ENCODE results near the gene PSAP.

The PSAP gene

DNA sequence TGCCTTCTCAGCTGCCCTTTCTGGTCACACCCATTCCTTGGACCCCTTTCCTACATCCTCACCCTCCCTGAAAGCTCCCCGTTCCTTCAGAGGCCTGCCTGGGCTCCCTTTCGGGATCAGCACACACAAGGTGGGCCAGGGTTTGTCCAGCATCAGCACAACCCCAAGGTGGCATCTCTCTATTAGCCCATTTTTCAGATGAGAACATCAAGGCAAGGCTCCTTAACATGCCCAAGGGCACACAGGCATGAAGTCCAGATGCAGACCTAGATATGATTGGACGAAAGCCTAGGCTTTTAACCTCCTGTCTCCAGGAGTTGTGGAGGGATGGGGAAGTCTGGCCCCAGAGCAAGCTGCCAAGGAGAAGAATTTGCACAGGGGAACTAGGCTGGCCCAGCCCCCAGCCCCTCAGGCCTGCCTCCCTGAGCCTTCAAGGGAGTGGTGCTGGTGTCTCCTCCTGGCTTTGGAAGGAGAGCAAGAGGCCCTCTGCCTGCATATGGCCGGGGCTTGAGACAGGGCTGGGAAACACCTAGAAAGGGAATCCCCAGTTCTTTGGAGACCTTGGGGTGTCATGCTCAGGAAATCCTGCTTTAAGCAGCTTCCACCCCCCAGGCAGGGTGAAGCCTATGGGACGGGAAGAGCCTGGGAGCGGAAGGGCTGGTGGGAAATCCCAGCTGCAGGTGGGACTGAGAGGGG lies 68.7 kb downstream of the PSAP start:
- no peak for DNase-seq

DNA sequence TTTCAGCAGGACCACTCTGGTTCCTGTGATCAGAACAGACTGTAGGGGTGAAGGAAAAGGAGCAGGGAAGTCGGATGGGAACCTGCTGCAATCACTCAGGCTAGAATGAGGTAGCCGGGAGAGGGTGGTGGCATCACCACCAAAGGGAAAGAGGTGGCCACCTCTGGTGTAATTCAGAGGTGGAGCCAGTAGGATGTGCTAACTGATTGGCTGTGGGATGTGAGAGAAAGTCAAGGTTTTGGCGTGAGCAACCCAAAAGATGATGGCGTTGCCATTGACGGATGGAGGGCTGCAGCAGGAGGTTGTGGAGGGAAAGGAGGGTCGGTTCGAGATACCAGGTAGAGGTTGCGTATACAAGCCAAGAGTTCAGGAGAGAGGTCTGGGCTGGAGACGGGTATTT lies 70.3 kb downstream of the PSAP start:
- DNase-seq, result no peak

DNA sequence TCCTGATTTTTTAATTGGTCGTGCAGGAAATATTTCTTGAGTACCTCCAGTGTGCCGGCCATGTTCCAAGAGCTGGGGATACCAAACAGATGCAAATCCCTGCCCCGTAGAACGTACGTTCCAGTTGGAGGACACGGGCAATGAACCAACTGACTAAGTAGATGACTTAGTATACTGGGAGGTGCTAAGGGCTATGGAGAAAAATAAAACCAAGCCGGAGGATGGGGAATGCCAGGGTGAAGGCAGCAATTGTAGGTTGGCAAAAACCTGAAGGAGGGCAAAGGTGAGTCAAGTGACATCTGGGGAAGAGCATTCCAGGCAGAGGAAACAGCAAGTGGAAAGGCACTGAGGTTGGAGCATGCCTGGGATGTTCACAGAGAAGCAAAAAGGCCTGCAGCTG lies 70.9 kb downstream of the PSAP start:
- no peak for DNase-seq

- DNase-seq, result no peak
Measured at GRCh38 chr10:71779641-71780040, 71.4 kb downstream of the PSAP start.

GRCh38 chr10:71778071-71778825 lies 72.8 kb downstream of the PSAP start:
- no peak for DNase-seq

DNA sequence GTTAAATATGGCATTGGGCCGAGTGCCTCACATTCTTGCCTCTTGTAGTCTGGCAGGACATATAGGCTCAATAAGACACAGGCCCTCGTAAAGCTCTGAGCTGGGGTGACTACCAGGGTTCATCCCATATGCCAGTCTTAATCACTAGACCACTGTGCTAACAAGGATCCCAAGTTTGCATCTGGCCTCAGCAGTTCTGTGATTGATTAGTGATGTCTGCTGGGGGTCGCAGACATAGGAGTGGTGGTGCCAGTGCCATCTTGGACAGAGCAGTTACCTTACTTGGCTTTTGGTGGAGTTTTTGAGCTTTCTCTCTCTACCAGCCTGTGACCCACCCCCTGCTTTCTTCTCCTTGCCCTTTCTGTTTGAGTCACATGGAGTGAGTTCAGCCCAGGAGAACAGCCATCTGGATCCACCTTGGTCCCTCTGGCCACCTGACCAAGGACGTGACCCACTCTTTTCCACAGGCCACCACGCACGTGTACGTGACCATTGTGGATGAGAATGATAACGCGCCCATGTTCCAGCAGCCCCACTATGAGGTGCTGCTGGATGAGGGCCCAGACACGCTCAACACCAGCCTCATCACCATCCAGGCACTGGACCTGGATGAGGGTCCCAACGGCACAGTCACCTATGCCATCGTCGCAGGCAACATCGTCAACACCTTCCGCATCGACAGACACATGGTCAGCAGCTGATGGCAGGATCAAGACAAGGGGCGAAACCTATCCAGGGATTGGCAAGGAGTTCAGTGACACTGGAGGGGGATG lies 73.7 kb downstream of the PSAP start:
- DNase-seq, result no peak

- no peak for DNase-seq
Measured at GRCh38 chr10:71776481-71776925, 74.5 kb downstream of the PSAP start.

GRCh38 chr10:71774916-71775702 lies 75.9 kb downstream of the PSAP start:
- DNase-seq, result no peak

DNA sequence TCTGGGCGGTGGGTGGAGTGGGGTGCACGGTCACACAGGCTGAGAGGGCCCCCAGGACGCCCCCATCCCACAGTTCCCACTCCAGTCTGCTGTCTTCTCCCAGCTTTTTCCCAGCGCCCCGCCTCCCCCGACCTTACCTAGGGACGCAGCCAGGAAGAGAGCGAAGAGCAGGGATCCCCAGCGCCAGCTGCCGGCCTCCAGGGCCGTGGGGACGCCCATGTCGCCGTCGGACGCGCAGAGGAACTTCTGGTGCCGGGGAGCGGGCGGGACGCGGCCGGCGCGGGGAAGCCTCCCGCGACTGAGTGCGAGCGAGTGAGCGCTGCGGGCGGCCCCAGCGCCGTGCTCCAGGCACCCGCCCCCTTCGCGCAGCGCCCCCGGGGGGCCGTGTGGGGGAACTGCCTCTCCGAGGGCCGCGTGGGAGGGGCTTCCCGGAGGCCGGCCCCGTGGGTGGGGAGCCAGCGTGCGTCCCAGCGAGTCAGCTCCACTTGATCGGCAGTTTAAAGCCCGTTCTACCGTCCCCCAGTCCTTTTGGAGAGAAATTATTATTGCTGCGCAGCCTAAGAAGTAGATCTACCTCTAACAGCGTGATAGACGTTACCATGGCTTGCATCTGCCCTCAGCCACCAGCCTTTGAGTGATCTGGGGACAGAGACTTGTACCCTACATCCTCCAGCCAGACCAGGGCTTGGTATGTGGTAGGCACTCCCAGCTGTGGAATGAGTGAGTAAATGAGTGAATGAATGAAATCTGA lies 77.7 kb downstream of the PSAP start, which contains the start of gene VSIR:
Gene VSIR (minus strand): TSS at position 300 of the 751 bp plus-strand sequence. CDS start 81 bp downstream, at position 219.
- DNase-seq, result peak; percentile 66

DNA sequence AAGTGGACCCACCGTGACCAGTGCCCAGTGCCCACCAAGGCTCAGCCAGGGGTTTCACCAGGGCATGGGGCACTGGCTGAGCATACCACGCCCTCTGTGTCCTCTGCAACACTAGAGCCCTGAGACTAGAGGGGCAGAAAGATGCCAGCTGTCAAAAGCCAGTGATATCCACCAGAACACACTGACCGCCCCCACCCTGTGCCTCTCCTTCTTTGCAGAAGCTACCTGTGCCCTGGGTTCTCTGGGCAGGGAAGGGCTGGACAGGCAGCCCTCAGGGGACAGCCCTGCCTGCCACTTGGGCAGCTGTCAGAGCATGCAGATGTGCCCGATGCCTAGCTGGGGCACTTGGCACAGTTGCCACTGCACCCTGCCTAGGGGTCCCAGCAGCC lies 78.2 kb downstream of the PSAP start:
- DNase-seq, result no peak

DNA sequence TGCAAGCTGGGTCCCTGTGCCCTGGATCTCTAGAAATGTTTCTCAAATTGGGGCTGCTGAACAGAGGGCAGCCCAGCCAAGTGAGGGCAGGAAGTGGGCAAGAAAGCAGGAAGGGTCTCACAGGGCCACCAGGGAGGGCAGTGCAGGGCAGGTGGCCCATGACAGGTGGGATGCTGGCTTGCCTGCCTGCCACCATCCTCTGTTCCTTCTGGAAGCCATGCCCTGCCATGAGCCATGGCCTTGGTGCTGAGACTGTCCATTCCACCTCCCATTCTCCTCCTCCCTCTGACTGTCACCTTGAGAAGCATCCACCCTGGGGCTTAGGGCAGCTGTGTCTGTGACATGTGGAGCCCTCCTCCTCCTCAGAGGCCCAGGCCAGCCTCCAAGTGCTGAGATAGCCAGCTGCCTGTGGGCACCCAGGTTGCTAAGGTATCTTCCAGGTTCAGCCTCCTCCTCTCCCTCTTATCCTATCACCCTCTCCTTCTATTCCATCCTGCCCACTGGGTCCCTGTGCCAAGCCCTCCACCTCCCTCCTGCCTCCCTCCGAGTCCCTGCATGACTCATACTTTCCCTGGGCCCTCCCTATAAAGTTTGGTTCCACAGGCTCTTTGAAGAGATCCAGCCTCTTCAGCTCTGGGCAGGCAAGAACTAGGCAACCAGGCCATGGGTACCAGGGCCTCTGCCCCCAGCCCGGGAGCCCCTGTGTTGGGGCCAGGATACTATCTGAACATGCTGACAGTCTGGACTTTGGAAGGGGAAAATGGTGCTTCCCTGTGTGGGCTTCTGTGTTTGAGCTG lies 79.0 kb downstream of the PSAP start:
- DNase-seq, result peak; percentile 59

GRCh38 chr10:71771204-71771603 lies 79.8 kb downstream of the PSAP start:
- no peak for DNase-seq

DNA sequence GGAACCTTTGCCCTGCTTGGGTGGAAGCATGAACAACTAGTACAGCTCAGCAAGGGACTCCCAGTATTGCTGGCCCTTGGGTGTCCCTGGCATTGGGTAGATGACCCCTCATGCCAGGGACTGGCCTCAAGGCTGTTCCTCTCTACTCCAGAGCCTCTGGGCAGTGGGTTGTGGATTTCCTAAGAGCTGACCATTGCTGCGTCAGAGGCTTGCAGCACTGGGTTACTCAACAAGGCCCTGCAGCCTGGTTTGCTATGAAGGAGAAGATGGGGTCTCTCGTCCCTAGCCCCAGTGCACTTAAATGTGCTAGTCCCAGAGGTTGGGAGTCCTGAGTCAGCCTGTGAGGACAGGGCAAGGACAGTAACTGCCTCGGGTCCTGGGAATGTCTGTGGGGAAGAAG lies 80.3 kb downstream of the PSAP start:
- no peak for DNase-seq

- DNase-seq, result peak; percentile 25
Measured at GRCh38 chr10:71770255-71770654, 80.8 kb downstream of the PSAP start.

GRCh38 chr10:71769279-71769823 lies 81.7 kb downstream of the PSAP start:
- no peak for DNase-seq

GRCh38 chr10:71767420-71768035 lies 83.5 kb downstream of the PSAP start:
- peak; percentile 31 for DNase-seq

DNA sequence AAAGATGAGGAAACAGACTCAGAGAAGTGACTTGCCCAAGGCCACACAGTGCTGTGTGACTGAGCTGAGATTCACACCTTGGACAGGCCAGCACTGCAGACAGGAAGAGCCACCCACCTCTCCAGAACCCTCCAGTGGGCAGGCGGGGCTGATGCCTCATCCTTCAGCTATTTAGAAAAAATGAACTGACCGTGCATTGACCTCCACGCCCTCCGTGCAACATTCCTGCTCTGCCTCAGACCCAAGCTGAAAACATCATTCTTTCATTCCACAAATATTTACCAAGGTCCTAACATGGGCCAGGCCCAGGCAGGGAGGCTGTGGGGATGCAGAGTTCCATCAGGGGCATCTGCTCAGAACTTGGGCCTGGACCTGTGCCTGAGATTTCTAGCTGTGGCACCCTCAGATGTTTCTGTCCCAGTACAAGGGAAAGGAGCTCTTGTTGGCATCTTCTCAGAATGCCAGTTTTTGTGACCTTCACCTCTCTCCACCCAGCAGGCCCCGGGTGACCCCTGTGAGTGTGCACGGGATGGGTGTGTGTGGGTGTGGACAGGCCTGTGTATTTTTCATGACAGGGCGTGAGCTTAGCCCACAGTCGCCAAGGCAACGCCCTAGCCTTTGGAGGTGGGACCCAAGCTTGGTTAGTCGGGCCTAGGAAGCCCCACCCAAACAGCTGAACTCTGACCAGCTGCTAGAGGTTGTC lies 84.2 kb downstream of the PSAP start:
- DNase-seq, result peak; percentile 93

Measured in fibroblast of upper back skin (primary cell).